NCI-H526 (cell line): ENCODE measurements around the gene ZHX3.
"Not testable (repeated sequence)": the region's sequence is repeated elsewhere in the genome, so short reads cannot be mapped to it uniquely, and the experiment has no call there.

Experiments used
- DNase-seq, 2 experiments: peaks; one replicate each; lab custom pipeline; 2025; lab: John Stamatoyannopoulos, UW

ZHX3 gene

GRCh38 chr20:41330941-41331340 is 13.4 kb upstream of the ZHX3 start:
- no peak for DNase-seq

- DNase-seq = no peak
Measured at GRCh38 chr20:41330343-41330720, 12.8 kb upstream of the ZHX3 start.

GRCh38 chr20:41329435-41330342 is 12.2 kb upstream of the ZHX3 start:
- DNase-seq = no peak

GRCh38 chr20:41327178-41327577 is 9.6 kb upstream of the ZHX3 start:
- no peak for DNase-seq

GRCh38 chr20:41320976-41321375 is 3.4 kb upstream of the ZHX3 start:
- no peak for DNase-seq

GRCh38 chr20:41320441-41320840 is 2.9 kb upstream of the ZHX3 start:
- no peak for DNase-seq

GRCh38 chr20:41318271-41318649 is 729 bp upstream of the ZHX3 start:
- peak; percentile 44 to 63 for DNase-seq

GRCh38 chr20:41316602-41317545 is 657 bp downstream of the ZHX3 start:
- DNase-seq = peak; percentile 44 to 87

- no peak for DNase-seq
Measured at GRCh38 chr20:41316051-41316450, 1.5 kb downstream of the ZHX3 start.

- DNase-seq = no peak
Measured at GRCh38 chr20:41314386-41314785, 3.1 kb downstream of the ZHX3 start.

GRCh38 chr20:41312009-41312408 is 5.5 kb downstream of the ZHX3 start:
- not testable (repeated sequence) for DNase-seq

GRCh38 chr20:41309817-41310216 is 7.7 kb downstream of the ZHX3 start:
- DNase-seq = no peak

- DNase-seq = no peak
Measured at GRCh38 chr20:41308726-41309413, 8.7 kb downstream of the ZHX3 start.

GRCh38 chr20:41308290-41308711 is 9.2 kb downstream of the ZHX3 start:
- no peak for DNase-seq

- DNase-seq = no peak
Measured at GRCh38 chr20:41307021-41307420, 10.5 kb downstream of the ZHX3 start.

- DNase-seq = peak in 1 of 2 experiments; percentile 49
Measured at GRCh38 chr20:41306061-41306727, 11.3 kb downstream of the ZHX3 start.

- DNase-seq = no peak
Measured at GRCh38 chr20:41304424-41305079, 13.0 kb downstream of the ZHX3 start.

GRCh38 chr20:41304002-41304401 is 13.5 kb downstream of the ZHX3 start:
- no peak for DNase-seq

- no peak for DNase-seq
Measured at GRCh38 chr20:41300886-41301285, 16.6 kb downstream of the ZHX3 start.

GRCh38 chr20:41300383-41300782 is 17.1 kb downstream of the ZHX3 start:
- DNase-seq = no peak

- DNase-seq = no peak
Measured at GRCh38 chr20:41299899-41300298, 17.6 kb downstream of the ZHX3 start.
